B cell (primary cell): ENCODE results near the gene SMARCD1. TPM values are rescaled to one million over a fixed set of nuclear protein-coding genes. Genes with fewer than 3 reads are reported as not detected.

Experiments used
- ATAC-seq: fragments of 200-7000 bp; cut with Tn5 transposase; one replicate; pipeline ENCODE4 v1.10.0; 2021; ENCODE audit warnings: low read depth, mild to moderate bottlenecking, moderate number of reproducible peaks, moderate library complexity
- CTCF ChIA-PET: fragments of 350-600 bp; sonication (Branson Sonifier 250); formaldehyde crosslinking; loops from one replicate; lab custom pipeline; 2021; ENCODE audit warnings: antibody characterized with exemption, inconsistent platforms; lab: Charles Lee
- POLR2A ChIA-PET: fragments of 350-600 bp; sonication (Branson Sonifier 250); formaldehyde crosslinking; loops from one replicate; lab custom pipeline; 2021; ENCODE audit warnings: antibody characterized with exemption; lab: Charles Lee
- DNase-seq: peaks from one replicate; pipeline ENCODE4 v3.0.0; 2013
- H2AFZ ChIP-seq: 2 replicates; pipeline ENCODE4 v1.6.1; 2012; ENCODE audit warnings: mild to moderate bottlenecking, low read depth, low read length; ENCODE audit not compliant: insufficient read depth, poor library complexity, severe bottlenecking
- H3K27ac ChIP-seq, 2 donors: 1 replicate in 1 of 2; 2 replicates in 1 of 2; pipeline ENCODE4 v1.5.1; 2012 to 2013; ENCODE audit warnings: low read length in 2 of 2, mild to moderate bottlenecking in 2 of 2, moderate library complexity in 1 of 2
- H3K27me3 ChIP-seq, 4 experiments: fragments of 200-600 bp in 1 of 4; sonication (generic) in 1 of 4; replicated peaks in 1 of 4; 1 replicate in 2 of 4; 2 replicates in 2 of 4; pipeline versions ENCODE4 v1.6.1 to v1.7.0; 2013 to 2016; ENCODE audit warnings: low read length in 3 of 4, mild to moderate bottlenecking in 2 of 4, mixed read lengths in 1 of 4, moderate library complexity in 1 of 4; ENCODE audit not compliant: insufficient read depth in 4 of 4, control insufficient read depth in 3 of 4; ENCODE audit errors: control extremely low read depth in 1 of 4
- H3K36me3 ChIP-seq, 2 experiments: replicated peaks in 1 of 2; 1 replicate in 1 of 2; 2 replicates in 1 of 2; pipeline versions ENCODE4 v1.6.1 to v1.7.1; 2013; ENCODE audit warnings: low read length in 1 of 2; ENCODE audit not compliant: insufficient read depth in 2 of 2, control insufficient read depth in 1 of 2; ENCODE audit errors: control extremely low read depth in 1 of 2, extremely low read depth in 1 of 2
- H3K4me1 ChIP-seq, 2 donors: fragments of 200-600 bp in 1 of 2; sonication (generic) in 1 of 2; 1 replicate in 1 of 2; 2 replicates in 1 of 2; pipeline versions ENCODE4 v1.5.1 to v1.6.1; 2013 to 2017; ENCODE audit warnings: low read length in 2 of 2; ENCODE audit not compliant: control insufficient read depth in 2 of 2, insufficient read depth in 2 of 2
- H3K4me2 ChIP-seq: replicated peaks from 2 replicates; pipeline ENCODE3; 2012; ENCODE audit warnings: mild to moderate bottlenecking, low read depth, low read length; ENCODE audit not compliant: poor library complexity, severe bottlenecking
- H3K4me3 ChIP-seq, 5 experiments: fragments of 200-600 bp in 1 of 5; sonication (generic) in 1 of 5; 1 replicate in 3 of 5; 2 replicates in 2 of 5; pipeline versions ENCODE4 v1.5.1 to v1.7.0; 2011 to 2016; ENCODE audit warnings: low read length in 4 of 5, mild to moderate bottlenecking in 4 of 5, low read depth in 2 of 5, control low read depth in 1 of 5, moderate library complexity in 1 of 5; ENCODE audit not compliant: insufficient read depth in 1 of 5; ENCODE audit errors: control extremely low read depth in 1 of 5, extremely low read depth in 1 of 5
- H3K79me2 ChIP-seq: fragments of 200-600 bp; sonication (generic); one replicate; pipeline ENCODE4 v1.6.0; 2016; ENCODE audit warnings: low read length; ENCODE audit not compliant: control insufficient read depth, insufficient read depth
- H3K9ac ChIP-seq: fragments of 200-600 bp; sonication (generic); 2 replicates; pipeline ENCODE4 v1.6.1; 2017; ENCODE audit warnings: mild to moderate bottlenecking, low read length, moderate library complexity
- H3K9me3 ChIP-seq, 3 donors: one replicate each; pipeline versions ENCODE4 v1.6.1 to v1.7.1; 2013; ENCODE audit warnings: low read length in 2 of 3; ENCODE audit not compliant: control insufficient read depth in 2 of 3, insufficient read depth in 1 of 3; ENCODE audit errors: control extremely low read depth in 1 of 3
- H4K20me1 ChIP-seq: 2 replicates; pipeline ENCODE4 v1.6.0; 2012; ENCODE audit warnings: mild to moderate bottlenecking, low read length; ENCODE audit not compliant: insufficient read depth, control insufficient read depth, poor library complexity, severe bottlenecking
- H3K27ac Mint-ChIP-seq: one replicate; pipeline ENCODE4 v1.8.0; 2021; ENCODE audit warnings: mixed read lengths
- H3K27me3 Mint-ChIP-seq: one replicate; pipeline ENCODE4 v1.8.0; 2021; ENCODE audit warnings: mixed read lengths
- H3K4me1 Mint-ChIP-seq: one replicate; pipeline ENCODE4 v1.8.0; 2021; ENCODE audit warnings: mixed read lengths
- H3K4me3 Mint-ChIP-seq: one replicate; pipeline ENCODE4 v1.8.0; 2021; ENCODE audit warnings: mixed read lengths
- H3K9me3 Mint-ChIP-seq: one replicate; pipeline ENCODE4 v1.8.0; 2022; ENCODE audit warnings: mixed read lengths; ENCODE audit not compliant: insufficient read depth
- EZH2 ChIP-seq: IDR thresholded peaks from 2 replicates; pipeline ENCODE4 v1.6.1; 2012; ENCODE audit warnings: borderline replicate concordance, low read depth, mild to moderate bottlenecking, moderate library complexity, low read length; ENCODE audit not compliant: insufficient read depth, poor library complexity, severe bottlenecking
- WGBS: methylation state at CpG from one replicate; pipeline ENCODE4 v1.1.5; 2013; ENCODE audit warnings: missing lambda C conversion rate; ENCODE audit not compliant: insufficient coverage; 5-methylcytosine and 5-hydroxymethylcytosine counted together
- intact Hi-C: fragments of 100-400 bp; cut with micrococcal nuclease; formaldehyde crosslinking; loops from one replicate; pipeline ENCODE4 v1.10.0; 2022
- polyA plus RNA-seq: library from polyadenylated mRNA; depleted of rRNA; stranded (reverse); fragments of >200 nt; gene quantifications from 2 replicates; pipeline ENCODE4 v1.2.3, GENCODE V29; 2012
- total RNA-seq, 2 donors: library from RNA; stranded (reverse); fragments of 120-200 nt in 1 of 2; gene quantifications; 1 replicate in 1 of 2; 2 replicates in 1 of 2; pipeline versions ENCODE4 v1.2.3 to v1.2.4, GENCODE V29; 2013 to 2022
- TF ChIP-seq, protein P1 (sequence below): fragments of 200-600 bp; IDR thresholded peaks from one replicate; pipeline ENCODE4 v1.8.0; 2022; ENCODE audit warnings: antibody characterized with exemption, mild to moderate bottlenecking

The SMARCD1 gene
- total and polyA plus RNA-seq, 2 donors (not counting 1 experiment from before 2014, with no cell fraction given): 67.8 to 101 TPM

DNA sequence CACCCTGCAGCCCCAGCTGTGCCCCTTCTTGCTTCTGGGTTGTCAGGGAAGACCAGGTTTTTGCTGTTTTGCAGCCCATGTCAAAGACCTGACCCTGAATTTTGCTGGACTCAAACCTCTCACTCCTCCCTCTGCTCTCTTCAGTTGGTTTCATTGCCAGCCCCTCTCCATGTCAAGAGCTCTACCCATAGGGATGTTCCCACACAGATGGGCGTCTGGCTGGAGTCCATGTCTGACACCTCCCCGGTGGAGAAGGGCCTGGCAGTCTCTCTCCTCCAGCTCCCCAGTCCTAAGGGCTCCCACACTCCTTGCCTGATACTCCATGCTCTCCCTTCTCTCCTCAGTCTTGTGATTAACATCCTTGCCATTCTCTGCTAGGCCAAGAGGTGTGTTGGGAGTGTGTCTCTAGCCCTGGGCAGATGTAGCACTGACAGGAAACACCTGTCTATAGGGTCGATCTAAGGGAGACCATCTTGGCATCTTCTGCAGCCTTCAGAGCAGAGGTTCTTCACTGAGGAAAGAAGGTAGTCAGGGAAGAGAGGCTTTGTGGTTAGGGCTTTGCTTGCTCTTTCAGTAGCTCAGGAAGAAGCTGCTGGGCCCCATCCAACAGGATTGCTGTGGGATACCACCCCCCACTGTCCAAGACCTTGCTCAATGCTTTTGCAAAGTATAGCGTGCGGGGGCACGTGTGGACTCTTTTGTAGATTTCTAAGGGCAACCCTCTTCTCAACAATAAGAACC, 23.0 kb upstream of the SMARCD1 start:
- no peak for DNase-seq
- H3K4me1 ChIP-seq: peaks cover 7% of the 10 kb centered on the region in 2 donors
- 54% methylated on average over 3 of the region's 6 CpGs for WGBS
- H3K9me3 Mint-ChIP-seq: no peaks in the 10 kb centered on the region
- H3K27me3 Mint-ChIP-seq: peaks cover 46% of the 10 kb centered on the region
- no peak overlapping the region for H3K9ac ChIP-seq
- no peak overlapping the region for H3K4me3 Mint-ChIP-seq
- CTCF ChIA-PET: interaction anchor here (0.5 to 2.8 kb wide), 3 partner anchors 8 to 95 kb away, joined by 3 to 16 read pairs (median 5); no protein-coding TSS in a partner anchor
- peaks cover 4% of the 10 kb centered on the region for H3K4me1 Mint-ChIP-seq
- no peaks in the 10 kb centered on the region for H3K36me3 ChIP-seq
- H3K27ac Mint-ChIP-seq: no peak overlapping the region
- H3K27me3 ChIP-seq: peaks cover 0 to 35% (median 9%) of the 10 kb centered on the region in 4 experiments
- POLR2A ChIA-PET: no interaction called here
- H3K4me2 ChIP-seq: no peak overlapping the region
- no peak overlapping the region for H3K4me3 ChIP-seq
- no peaks in the 10 kb centered on the region for H3K79me2 ChIP-seq
- ATAC-seq: no peak
- H2AFZ ChIP-seq: no peak overlapping the region
- no peak for TF ChIP-seq EZH2
- TF ChIP-seq, protein P1, sequence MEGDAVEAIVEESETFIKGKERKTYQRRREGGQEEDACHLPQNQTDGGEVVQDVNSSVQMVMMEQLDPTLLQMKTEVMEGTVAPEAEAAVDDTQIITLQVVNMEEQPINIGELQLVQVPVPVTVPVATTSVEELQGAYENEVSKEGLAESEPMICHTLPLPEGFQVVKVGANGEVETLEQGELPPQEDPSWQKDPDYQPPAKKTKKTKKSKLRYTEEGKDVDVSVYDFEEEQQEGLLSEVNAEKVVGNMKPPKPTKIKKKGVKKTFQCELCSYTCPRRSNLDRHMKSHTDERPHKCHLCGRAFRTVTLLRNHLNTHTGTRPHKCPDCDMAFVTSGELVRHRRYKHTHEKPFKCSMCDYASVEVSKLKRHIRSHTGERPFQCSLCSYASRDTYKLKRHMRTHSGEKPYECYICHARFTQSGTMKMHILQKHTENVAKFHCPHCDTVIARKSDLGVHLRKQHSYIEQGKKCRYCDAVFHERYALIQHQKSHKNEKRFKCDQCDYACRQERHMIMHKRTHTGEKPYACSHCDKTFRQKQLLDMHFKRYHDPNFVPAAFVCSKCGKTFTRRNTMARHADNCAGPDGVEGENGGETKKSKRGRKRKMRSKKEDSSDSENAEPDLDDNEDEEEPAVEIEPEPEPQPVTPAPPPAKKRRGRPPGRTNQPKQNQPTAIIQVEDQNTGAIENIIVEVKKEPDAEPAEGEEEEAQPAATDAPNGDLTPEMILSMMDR: no peak
- H3K27ac ChIP-seq: no peak overlapping the region
- intact Hi-C loops: no loop called here
- peaks cover 0 to 4% (median 0%) of the 10 kb centered on the region in 3 donors for H3K9me3 ChIP-seq
- no peaks in the 10 kb centered on the region for H4K20me1 ChIP-seq
